Measurements from ENCODE around the gene RBMS2.
A peak's percentile ranks its signal among the peaks of the same experiment; 100 is the strongest.
"Not testable (repeated sequence)": the region's sequence is repeated elsewhere in the genome, so short reads cannot be mapped to it uniquely, and the experiment has no call there.

The RBMS2 gene

GRCh38 chr12:56518570-56518969, 3.0 kb upstream of the RBMS2 start:
- no peak for DNase-seq

GRCh38 chr12:56520048-56520447, 1.6 kb upstream of the RBMS2 start:
- no peak for DNase-seq

- DNase-seq = no peak
Measured at GRCh38 chr12:56520506-56520905, 1.1 kb upstream of the RBMS2 start.

GRCh38 chr12:56521209-56521589, 421 bp upstream of the RBMS2 start:
- DNase-seq = no peak

GRCh38 chr12:56522411-56523193, 982 bp downstream of the RBMS2 start:
- DNase-seq = no peak

- no peak for DNase-seq
Measured at GRCh38 chr12:56528846-56529245, 7.2 kb downstream of the RBMS2 start.

- no peak for DNase-seq
Measured at GRCh38 chr12:56529656-56530055, 8.0 kb downstream of the RBMS2 start.

- DNase-seq = no peak
Measured at GRCh38 chr12:56530390-56531055, 8.9 kb downstream of the RBMS2 start.

- peak in 1 of 2 experiments; percentile 8 for DNase-seq
Measured at GRCh38 chr12:56537546-56537945, 15.9 kb downstream of the RBMS2 start.

GRCh38 chr12:56541631-56542030, 20.0 kb downstream of the RBMS2 start:
- DNase-seq = no peak

GRCh38 chr12:56542164-56542563, 20.5 kb downstream of the RBMS2 start:
- DNase-seq = no peak

GRCh38 chr12:56545023-56545604, 23.5 kb downstream of the RBMS2 start:
- no peak for DNase-seq

GRCh38 chr12:56546680-56547079, 25.1 kb downstream of the RBMS2 start:
- no peak for DNase-seq

GRCh38 chr12:56551070-56551469, 29.4 kb downstream of the RBMS2 start:
- DNase-seq = no peak

- peak; percentile 83 to 88 for DNase-seq
Measured at GRCh38 chr12:56565510-56566101, 44.0 kb downstream of the RBMS2 start.

GRCh38 chr12:56568146-56568545, 46.5 kb downstream of the RBMS2 start:
- DNase-seq = no peak

- DNase-seq = no peak
Measured at GRCh38 chr12:56571121-56571520, 49.5 kb downstream of the RBMS2 start.

- no peak for DNase-seq
Measured at GRCh38 chr12:56572288-56572687, 50.7 kb downstream of the RBMS2 start.

- no peak for DNase-seq
Measured at GRCh38 chr12:56574210-56574609, 52.6 kb downstream of the RBMS2 start.

- not testable (repeated sequence) for DNase-seq
Measured at GRCh38 chr12:56577248-56577647, 55.6 kb downstream of the RBMS2 start.

GRCh38 chr12:56578983-56579546, 57.4 kb downstream of the RBMS2 start:
- DNase-seq = no peak

- DNase-seq = peak; percentile 57 to 63
Measured at GRCh38 chr12:56581418-56582145, 60.0 kb downstream of the RBMS2 start.

- no peak for DNase-seq
Measured at GRCh38 chr12:56585098-56585497, 63.5 kb downstream of the RBMS2 start.

Measured in Kasumi-1 (cell line).